Measurements from ENCODE around the gene LOC128125822.

LOC128125822 gene

GRCh38 chr6:63611560-63611959, 39.3 kb downstream of the LOC128125822 start:
- no peaks in the 10 kb centered on the region for H4K20me1 ChIP-seq (ENCODE audit: insufficient read depth, low read length)
- H2BK20ac ChIP-seq (ENCODE audit: low read depth, low read length): no peak overlapping the region
- ChIA-PET CTCF (interaction anchor here (0.5 to 2.5 kb wide), 2 partner anchors 13 to 15 kb away, joined by 3 to 9 read pairs; no protein-coding TSS in a partner anchor), POLR2A (ENCODE audit: unreplicated experiment) (no interaction called here)
- H3K18ac ChIP-seq (ENCODE audit: low read depth, low read length): no peak overlapping the region
- BruUV-seq (replicated peaks): no TSS peak
- H4K5ac ChIP-seq (ENCODE audit: low read depth, low read length): no peak overlapping the region
- H3K23ac ChIP-seq (ENCODE audit: low read depth, low read length): no peak overlapping the region
- H3K36me3 ChIP-seq (ENCODE audit: control insufficient read depth, insufficient read depth, low read length): no peaks in the 10 kb centered on the region
- no peak overlapping the region for H3K56ac ChIP-seq (ENCODE audit: extremely low read depth, insufficient read depth, low read length)
- no peak overlapping the region for H3K4ac ChIP-seq (ENCODE audit: low read depth, low read length)
- no CpG with 5 or more reads among the region's 1 CpG for WGBS, 2 experiments (ENCODE audit: extremely low coverage in 2 of 2, insufficient read length in 1 of 2)
- no peak overlapping the region for H2BK120ac ChIP-seq (ENCODE audit: low read depth, low read length)
- H4K91ac ChIP-seq (ENCODE audit: insufficient read depth, low read depth, low read length): no peak overlapping the region
- H3K4me3 ChIP-seq (ENCODE audit: insufficient read depth, low read depth, low read length): no peak overlapping the region
- H3K9me3 ChIP-seq (ENCODE audit: control insufficient read depth, insufficient read depth, low read length): no peaks in the 10 kb centered on the region
- H3K4me2 ChIP-seq (ENCODE audit: low read depth, low read length): no peak overlapping the region
- ATAC-seq (ENCODE audit: low read depth): no peak
- H2AK9ac ChIP-seq (replicated peaks; ENCODE audit: low read depth, low read length, poor library complexity): no peak overlapping the region
- intact Hi-C loops (cut with micrococcal nuclease): no loop called here
- H3K27ac ChIP-seq (ENCODE audit: insufficient read depth, low read length): no peak overlapping the region
- no peak overlapping the region for H3K9ac ChIP-seq (ENCODE audit: low read depth, low read length)
- H2BK15ac ChIP-seq (ENCODE audit: low read depth, low read length): no peak overlapping the region
- no peaks in the 10 kb centered on the region for H3K79me1 ChIP-seq (ENCODE audit: low read depth in 1 of 2, low read length in 2 of 2)
- H3K14ac ChIP-seq (replicated peaks; ENCODE audit: low read depth, low read length): no peak overlapping the region
- in situ Hi-C loops (cut with MboI; ENCODE audit: low sequenced_read_pairs): no loop called here
- H3K9me1 ChIP-seq (ENCODE audit: insufficient read depth, low read length): no peaks in the 10 kb centered on the region
- dilution Hi-C loops (cut with HindIII; ENCODE audit: low sequenced_read_pairs, unreplicated experiment): no loop called here
- H2BK5ac ChIP-seq (ENCODE audit: low read depth, low read length, poor library complexity, severe bottlenecking): no peak overlapping the region
- TF ChIP-seq MXI1 (IDR thresholded peaks at IDR 0.05; ENCODE audit: borderline replicate concordance, low read depth, low read length) (no peak), MAFK (IDR thresholded peaks at IDR 0.05; ENCODE audit: low read depth, low read length) (peak; percentile 99)
- H4K8ac ChIP-seq (ENCODE audit: low read depth in 2 of 2, low read length in 2 of 2): no peak overlapping the region
- peaks cover 2% of the 10 kb centered on the region for H3K27me3 ChIP-seq (ENCODE audit: control insufficient read depth, insufficient read depth, low read length)
- H2AK5ac ChIP-seq (ENCODE audit: low read depth, low read length): no peak overlapping the region
- no peaks in the 10 kb centered on the region for H3K4me1 ChIP-seq (ENCODE audit: control insufficient read depth, insufficient read depth, low read length)
- no peak overlapping the region for H2AFZ ChIP-seq (replicated peaks; ENCODE audit: low read length, poor library complexity)
- DNase-seq: no peak

All from IMR-90 (cell line).